Measurements from ENCODE around the gene MTMR3.

DNA sequence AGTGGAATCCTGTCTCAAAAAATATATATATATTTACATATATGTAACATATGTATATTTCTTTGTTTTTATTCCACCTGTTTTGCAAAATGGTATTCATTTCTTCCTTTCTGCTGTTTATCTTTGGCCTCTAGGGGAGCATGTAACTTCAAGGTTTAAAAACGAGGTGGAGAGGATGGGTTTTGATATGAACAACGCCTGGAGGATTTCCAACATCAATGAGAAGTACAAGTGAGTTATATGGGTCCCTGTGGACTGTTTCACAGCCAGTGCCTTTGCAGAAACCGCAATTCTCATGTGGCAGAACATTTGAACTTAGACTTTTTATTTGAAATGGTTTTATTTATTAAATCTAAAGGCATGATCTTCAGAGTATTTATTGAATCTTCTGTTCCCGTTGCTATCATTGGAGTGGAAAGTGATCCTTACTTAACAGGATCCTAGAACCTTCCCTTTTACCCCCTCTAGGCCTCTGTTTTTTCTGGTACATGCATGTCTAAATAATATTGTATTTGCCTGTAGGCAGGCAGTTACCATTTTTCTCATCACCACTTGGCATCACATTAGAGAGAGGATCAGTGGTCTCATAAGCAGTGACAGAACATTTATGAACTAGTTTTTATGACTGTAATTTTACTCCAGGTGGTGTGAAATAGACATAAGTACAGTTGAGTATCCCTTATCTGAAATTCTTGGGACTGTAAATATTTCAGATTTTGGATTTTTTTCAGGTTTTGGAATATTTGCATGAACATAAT is 115.8 kb downstream of the MTMR3 start:
- TF ChIP-seq POLR2A (IDR thresholded peaks at IDR 0.05) = no peak
- TF ChIP-seq, protein P1, sequence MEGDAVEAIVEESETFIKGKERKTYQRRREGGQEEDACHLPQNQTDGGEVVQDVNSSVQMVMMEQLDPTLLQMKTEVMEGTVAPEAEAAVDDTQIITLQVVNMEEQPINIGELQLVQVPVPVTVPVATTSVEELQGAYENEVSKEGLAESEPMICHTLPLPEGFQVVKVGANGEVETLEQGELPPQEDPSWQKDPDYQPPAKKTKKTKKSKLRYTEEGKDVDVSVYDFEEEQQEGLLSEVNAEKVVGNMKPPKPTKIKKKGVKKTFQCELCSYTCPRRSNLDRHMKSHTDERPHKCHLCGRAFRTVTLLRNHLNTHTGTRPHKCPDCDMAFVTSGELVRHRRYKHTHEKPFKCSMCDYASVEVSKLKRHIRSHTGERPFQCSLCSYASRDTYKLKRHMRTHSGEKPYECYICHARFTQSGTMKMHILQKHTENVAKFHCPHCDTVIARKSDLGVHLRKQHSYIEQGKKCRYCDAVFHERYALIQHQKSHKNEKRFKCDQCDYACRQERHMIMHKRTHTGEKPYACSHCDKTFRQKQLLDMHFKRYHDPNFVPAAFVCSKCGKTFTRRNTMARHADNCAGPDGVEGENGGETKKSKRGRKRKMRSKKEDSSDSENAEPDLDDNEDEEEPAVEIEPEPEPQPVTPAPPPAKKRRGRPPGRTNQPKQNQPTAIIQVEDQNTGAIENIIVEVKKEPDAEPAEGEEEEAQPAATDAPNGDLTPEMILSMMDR (IDR thresholded peaks at IDR 0.05) = peak in 1 of 4 donors; percentile 11

All from right lobe of liver (tissue), 4 donors.